ENCODE results near the gene SLC7A7. TPM values are rescaled to one million over a fixed set of nuclear protein-coding genes. Genes with fewer than 3 reads are reported as not detected.
"Not testable (repeated sequence)": the region's sequence is repeated elsewhere in the genome, so short reads cannot be mapped to it uniquely, and the experiment has no call there.

The SLC7A7 gene
- total RNA-seq (2014; rRNA removed; shearing (Covaris generic)), result 0.09 and 0.13 TPM in 2 replicates

DNA sequence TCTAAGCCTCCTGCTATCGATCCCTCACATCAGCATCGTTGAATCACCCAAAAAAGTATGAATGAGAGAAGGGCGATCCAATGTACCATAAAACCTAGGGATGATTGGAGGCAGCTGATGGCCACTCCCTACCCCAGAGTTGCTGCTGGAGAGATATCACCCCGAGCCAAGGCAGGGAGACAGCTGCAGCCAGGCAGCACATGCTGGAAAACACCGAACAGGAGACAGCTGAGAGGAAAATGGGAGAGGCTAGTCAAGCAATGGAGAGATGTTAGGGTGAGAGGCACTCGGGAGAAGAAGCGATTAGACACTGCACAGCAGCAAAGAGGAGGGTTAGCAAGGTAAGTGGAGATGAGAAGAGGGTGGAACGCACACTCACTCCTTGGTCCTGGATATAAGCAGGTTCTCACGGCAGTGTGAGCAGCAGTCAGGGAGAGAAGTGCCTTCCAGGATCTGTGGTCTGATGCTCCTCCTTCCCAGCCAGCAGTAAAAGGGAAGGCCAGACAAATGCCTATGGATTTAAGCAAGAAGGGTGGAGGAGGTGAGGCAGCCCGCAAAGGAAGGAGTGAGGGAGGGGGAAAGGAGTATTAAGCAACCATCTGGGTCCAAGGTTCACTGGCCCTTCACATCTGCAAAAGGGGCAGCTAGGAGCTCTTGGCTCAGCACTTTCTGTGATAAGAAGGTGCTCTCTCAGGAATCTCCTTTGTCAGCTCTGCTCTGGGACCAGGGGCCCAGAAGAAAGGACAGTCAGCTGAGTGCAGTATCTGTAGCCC, at the start of gene SLC7A7:
Gene SLC7A7 (minus strand): TSS at position 495 of the 773 bp plus-strand sequence. CDS start 2,037 bp downstream, outside the sequence.
- H3K4me1 ChIP-seq (replicated peaks), result peaks cover 21% of the 10 kb centered on the region
- H3K27ac ChIP-seq, result no peak within 1 kb of the TSS
- no peak for DNase-seq (ENCODE audit: low read depth in 1 of 2, low spot score in 2 of 2)

GRCh38 chr14:22864979-22865378, 49.7 kb upstream of the SLC7A7 start:
- Histone ChIP-seq H3K27ac (no peak overlapping the region), H3K4me1 (replicated peaks) (no peaks in the 10 kb centered on the region), H3K4me3 (no peak overlapping the region), H3K27me3 (replicated peaks) (no peaks in the 10 kb centered on the region), H3K9me3 (replicated peaks) (no peaks in the 10 kb centered on the region), H3K36me3 (no peaks in the 10 kb centered on the region)
- DNase-seq (ENCODE audit: low read depth in 1 of 2, low spot score in 2 of 2), result no peak

More for the DNA sequence above, at the start of gene SLC7A7:
- Histone ChIP-seq H3K9me3 (replicated peaks) (no peaks in the 10 kb centered on the region), H3K27me3 (replicated peaks) (no peaks in the 10 kb centered on the region), H3K4me3 (no peak within 1 kb of the TSS), H3K36me3 (no peaks in the 10 kb centered on the region)

DNA sequence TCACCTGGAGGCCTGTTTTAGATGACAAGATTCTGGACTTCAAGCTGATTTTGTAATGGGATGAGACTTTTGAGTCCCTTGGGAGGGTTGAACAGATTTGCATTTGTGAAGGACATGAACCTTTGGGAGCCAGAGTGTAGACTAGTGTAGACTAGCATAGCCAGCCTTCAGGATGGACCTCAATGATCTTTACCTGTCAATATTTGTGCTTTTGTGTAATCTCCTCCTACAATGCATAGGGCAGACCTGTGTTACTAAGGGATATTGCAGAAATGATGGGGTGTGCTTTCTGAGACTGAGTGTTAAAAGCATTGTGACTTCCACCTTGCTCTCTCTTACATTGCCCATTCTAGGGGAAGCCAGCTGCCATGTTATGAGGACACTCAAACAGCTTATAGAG, 46.4 kb upstream of the SLC7A7 start:
- H3K27ac ChIP-seq, result no peak overlapping the region
- no peaks in the 10 kb centered on the region for H3K9me3 ChIP-seq (replicated peaks)
- H3K27me3 ChIP-seq (replicated peaks), result no peaks in the 10 kb centered on the region
- H3K4me1 ChIP-seq (replicated peaks), result no peaks in the 10 kb centered on the region
- DNase-seq (ENCODE audit: low read depth in 1 of 2, low spot score in 2 of 2), result no peak
- H3K36me3 ChIP-seq, result no peaks in the 10 kb centered on the region
- H3K4me3 ChIP-seq, result no peak overlapping the region

DNA sequence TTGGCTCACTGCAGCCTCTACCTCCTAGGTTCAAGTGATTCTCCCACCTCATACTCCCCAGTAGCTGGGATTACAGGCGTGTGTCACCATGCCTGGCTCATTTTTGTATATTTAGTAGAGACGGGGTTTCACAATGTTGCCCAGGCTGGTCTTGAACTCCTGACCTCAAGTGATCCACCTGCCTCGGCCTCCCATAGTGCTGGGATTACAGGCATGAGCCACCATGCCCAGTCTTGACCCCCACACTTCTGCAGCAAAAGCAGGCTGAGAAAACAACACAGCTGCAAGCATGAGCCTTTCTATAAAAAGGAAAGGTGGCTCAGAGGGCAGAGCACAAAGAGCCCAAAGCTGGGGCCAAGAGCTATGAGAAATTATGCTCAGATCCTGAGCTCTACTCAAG, 45.1 kb upstream of the SLC7A7 start:
- not testable (repeated sequence) for H3K9me3 ChIP-seq (replicated peaks); DNase-seq (ENCODE audit: low read depth in 1 of 2, low spot score in 2 of 2); H3K36me3 ChIP-seq; H3K27ac ChIP-seq; H3K4me1 ChIP-seq (replicated peaks); H3K4me3 ChIP-seq; H3K27me3 ChIP-seq (replicated peaks)

- Histone ChIP-seq H3K27ac (no peak overlapping the region), H3K9me3 (replicated peaks) (no peaks in the 10 kb centered on the region), H3K4me3 (no peak overlapping the region), H3K27me3 (replicated peaks) (no peaks in the 10 kb centered on the region), H3K4me1 (replicated peaks) (peaks cover 12% of the 10 kb centered on the region), H3K36me3 (no peaks in the 10 kb centered on the region)
- DNase-seq (ENCODE audit: low read depth in 1 of 2, low spot score in 2 of 2), result no peak
Measured at GRCh38 chr14:22856428-22856827, 41.2 kb upstream of the SLC7A7 start.

- Histone ChIP-seq H3K27ac (no peak overlapping the region), H3K9me3 (replicated peaks) (no peaks in the 10 kb centered on the region), H3K4me1 (replicated peaks) (peaks cover 23% of the 10 kb centered on the region), H3K4me3 (no peak overlapping the region), H3K36me3 (no peaks in the 10 kb centered on the region), H3K27me3 (replicated peaks) (no peaks in the 10 kb centered on the region)
- no peak for DNase-seq (ENCODE audit: low read depth in 1 of 2, low spot score in 2 of 2)
Measured at GRCh38 chr14:22854963-22855724, 39.9 kb upstream of the SLC7A7 start.

GRCh38 chr14:22854296-22854695, 39.1 kb upstream of the SLC7A7 start:
- H3K27me3 ChIP-seq (replicated peaks); H3K27ac ChIP-seq; DNase-seq (ENCODE audit: low read depth in 1 of 2, low spot score in 2 of 2); H3K9me3 ChIP-seq (replicated peaks); H3K4me3 ChIP-seq; H3K36me3 ChIP-seq: not testable (repeated sequence)
- H3K4me1 ChIP-seq (replicated peaks), result peaks cover 23% of the 10 kb centered on the region

DNA sequence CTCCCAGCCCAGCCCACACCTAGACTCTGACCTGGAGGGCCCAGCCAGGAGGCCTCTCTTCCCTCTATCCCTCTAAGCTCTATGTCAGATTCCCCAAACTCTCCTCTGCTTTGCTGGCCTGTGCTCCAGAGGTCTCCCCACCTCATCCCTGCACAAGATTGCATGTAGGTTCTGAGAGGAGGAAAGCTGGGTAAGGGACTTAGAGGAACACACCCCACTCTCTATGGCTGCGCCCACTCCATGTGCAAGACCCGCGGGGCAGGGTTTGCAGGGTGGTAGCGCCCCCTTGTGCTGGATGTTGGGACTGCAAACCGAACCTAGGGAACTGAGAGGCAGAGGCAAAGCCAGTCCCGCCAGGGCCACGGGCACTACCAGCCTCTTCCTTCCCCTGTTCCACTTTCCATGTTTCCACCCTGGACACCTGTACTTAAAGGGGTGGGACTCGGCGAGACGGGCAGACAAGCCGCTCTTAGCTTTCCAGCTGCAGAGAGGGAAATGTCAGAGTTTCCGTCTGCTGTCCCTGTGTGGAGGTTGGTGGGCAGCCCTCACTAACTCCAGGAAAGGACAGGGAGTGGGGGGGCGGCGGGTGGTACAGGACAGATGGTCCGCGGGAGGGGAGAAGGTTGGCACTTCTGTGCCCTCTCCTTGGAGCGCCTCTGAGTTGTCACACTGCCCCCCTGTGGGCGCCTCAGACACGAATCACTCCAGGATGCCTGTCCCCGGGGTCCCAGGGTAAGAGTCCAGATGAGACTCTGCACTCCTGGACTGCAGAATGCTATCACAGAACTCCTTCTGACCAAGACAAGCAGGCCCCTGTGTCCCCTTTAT, 37.9 kb upstream of the SLC7A7 start:
- DNase-seq (ENCODE audit: low read depth in 1 of 2, low spot score in 2 of 2), result peak; percentile 83 to 86
- Histone ChIP-seq H3K4me1 (replicated peaks) (peaks cover 30% of the 10 kb centered on the region), H3K4me3 (peak overlapping the region; percentile 31), H3K9me3 (replicated peaks) (no peaks in the 10 kb centered on the region), H3K27me3 (replicated peaks) (no peaks in the 10 kb centered on the region), H3K27ac (no peak overlapping the region), H3K36me3 (no peaks in the 10 kb centered on the region)

DNA sequence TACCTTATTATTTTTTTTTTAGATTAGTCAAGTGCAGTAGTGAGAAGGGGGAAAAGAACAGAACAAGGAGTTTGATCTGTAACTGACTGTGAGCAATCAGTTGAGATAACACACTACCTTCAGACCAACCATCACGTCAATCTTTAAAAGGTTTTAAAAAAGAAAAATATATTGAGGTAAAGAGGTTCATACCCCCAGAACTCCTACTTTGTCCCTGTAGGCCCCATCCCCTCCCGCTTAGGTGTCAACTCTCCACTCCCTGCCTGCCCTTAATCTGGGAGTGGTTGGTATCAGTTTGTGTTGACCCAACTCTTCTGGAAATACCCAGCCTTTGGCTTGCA, 37.3 kb upstream of the SLC7A7 start:
- Histone ChIP-seq H3K36me3 (no peaks in the 10 kb centered on the region), H3K27ac (no peak overlapping the region), H3K9me3 (replicated peaks) (no peaks in the 10 kb centered on the region), H3K27me3 (replicated peaks) (no peaks in the 10 kb centered on the region), H3K4me3 (no peak overlapping the region), H3K4me1 (replicated peaks) (peaks cover 36% of the 10 kb centered on the region)
- DNase-seq (ENCODE audit: low read depth in 1 of 2, low spot score in 2 of 2), result no peak

- not testable (repeated sequence) for H3K9me3 ChIP-seq (replicated peaks); H3K36me3 ChIP-seq; H3K4me3 ChIP-seq; DNase-seq (ENCODE audit: low read depth in 1 of 2, low spot score in 2 of 2); H3K27me3 ChIP-seq (replicated peaks)
- Histone ChIP-seq H3K4me1 (replicated peaks) (peaks cover 36% of the 10 kb centered on the region), H3K27ac (peak overlapping the region; percentile 53; the same call in 1 of the 2 replicates)
Measured at GRCh38 chr14:22852178-22852577, 36.9 kb upstream of the SLC7A7 start.

GRCh38 chr14:22850944-22851764, 35.9 kb upstream of the SLC7A7 start:
- no peaks in the 10 kb centered on the region for H3K9me3 ChIP-seq (replicated peaks)
- H3K4me3 ChIP-seq, result no peak overlapping the region
- peak; percentile 37 to 67 for DNase-seq (ENCODE audit: low read depth in 1 of 2, low spot score in 2 of 2)
- H3K4me1 ChIP-seq (replicated peaks), result peaks cover 40% of the 10 kb centered on the region
- H3K27me3 ChIP-seq (replicated peaks), result no peaks in the 10 kb centered on the region
- H3K36me3 ChIP-seq, result peaks cover 9% of the 10 kb centered on the region
- peak overlapping the region; percentile 53 for H3K27ac ChIP-seq

DNA sequence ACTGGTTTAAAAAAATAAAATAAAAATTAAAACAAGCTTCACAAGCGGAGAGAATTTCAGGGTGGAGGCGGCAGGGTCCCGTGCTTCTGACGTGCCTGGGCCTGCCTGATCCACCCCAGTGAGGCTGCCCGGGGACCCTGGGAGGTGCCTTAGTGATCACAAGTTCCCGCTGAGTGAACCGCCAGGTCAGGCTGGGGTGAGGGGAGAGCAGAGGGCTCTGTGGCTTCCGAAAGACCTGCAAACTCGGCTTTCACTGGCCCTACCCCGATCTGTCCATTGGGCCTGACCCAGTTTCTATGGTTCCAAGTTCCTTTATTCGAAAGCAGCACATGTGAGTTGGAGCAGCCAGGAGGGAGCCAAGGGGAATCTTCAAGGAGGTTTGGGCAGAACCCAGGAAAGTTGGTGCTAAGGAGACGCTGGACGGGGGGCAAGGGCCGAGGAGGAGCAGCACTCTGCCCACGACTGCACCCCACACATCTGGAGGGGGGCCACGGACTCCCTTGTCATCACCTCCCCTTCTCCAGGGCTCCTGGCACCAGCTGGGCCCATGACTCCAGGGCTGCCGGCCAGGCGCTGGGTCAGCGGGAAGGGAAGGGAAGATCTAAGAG, 34.1 kb upstream of the SLC7A7 start:
- no peak overlapping the region for H3K27ac ChIP-seq
- peaks cover 24% of the 10 kb centered on the region for H3K36me3 ChIP-seq
- H3K4me3 ChIP-seq, result no peak overlapping the region
- H3K27me3 ChIP-seq (replicated peaks), result no peaks in the 10 kb centered on the region
- no peaks in the 10 kb centered on the region for H3K9me3 ChIP-seq (replicated peaks)
- peaks cover 40% of the 10 kb centered on the region for H3K4me1 ChIP-seq (replicated peaks)
- DNase-seq (ENCODE audit: low read depth in 1 of 2, low spot score in 2 of 2), result no peak

All from SJSA1 (cell line).